Stimulated activated CD4-positive, alpha-beta T cell treated with anti-CD3 and anti-CD28 coated beads, Interleukin-15, amount 100 ng/mL, for 24 hours (primary cell): ENCODE measurements around the gene C1QTNF1.

ENCODE experiments used
- DNase-seq: peaks from one replicate; pipeline ENCODE4 v3.0.0-alpha.2; 2020

The C1QTNF1 gene

DNA sequence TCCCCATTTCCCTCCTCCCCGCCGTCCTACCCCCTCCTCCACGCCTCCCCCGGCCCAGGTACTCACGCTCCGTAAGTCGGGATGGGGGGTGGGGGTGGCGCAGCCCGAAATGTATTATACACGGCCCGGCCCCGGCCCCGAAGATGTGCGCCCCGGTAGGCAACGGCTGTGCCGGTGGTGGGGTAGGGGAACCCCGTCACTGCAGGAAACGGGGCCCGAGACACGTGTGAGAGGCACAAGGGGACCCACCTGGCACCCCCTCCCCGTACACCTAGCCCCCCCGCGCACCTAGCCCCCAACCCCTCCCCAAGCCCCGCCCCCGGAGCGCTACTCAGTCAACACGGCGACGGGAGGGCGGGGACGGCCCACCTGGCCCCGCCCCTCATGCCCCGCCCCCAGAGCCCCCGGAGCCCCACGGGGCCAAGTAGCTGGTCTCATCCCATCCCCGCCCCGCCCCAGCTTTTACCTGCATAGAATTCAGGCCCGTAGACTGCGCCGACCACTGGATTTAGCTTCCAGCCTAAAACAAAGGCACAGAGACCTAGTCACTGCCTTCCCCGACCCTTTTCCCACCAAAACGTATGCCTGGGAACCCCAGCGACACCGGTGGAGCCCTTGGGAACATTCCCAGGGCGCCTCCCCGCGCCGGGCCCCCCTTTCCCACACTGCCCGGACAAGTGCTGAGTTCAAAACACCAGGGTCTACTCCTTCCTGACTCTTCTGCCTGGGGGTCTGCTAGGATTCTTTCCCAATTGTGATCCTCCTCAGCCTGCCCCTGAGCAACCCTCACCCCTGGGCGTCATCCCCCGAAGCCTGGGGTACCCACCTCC, 73.5 kb downstream of the C1QTNF1 start:
- DNase-seq = peak; percentile 10

DNA sequence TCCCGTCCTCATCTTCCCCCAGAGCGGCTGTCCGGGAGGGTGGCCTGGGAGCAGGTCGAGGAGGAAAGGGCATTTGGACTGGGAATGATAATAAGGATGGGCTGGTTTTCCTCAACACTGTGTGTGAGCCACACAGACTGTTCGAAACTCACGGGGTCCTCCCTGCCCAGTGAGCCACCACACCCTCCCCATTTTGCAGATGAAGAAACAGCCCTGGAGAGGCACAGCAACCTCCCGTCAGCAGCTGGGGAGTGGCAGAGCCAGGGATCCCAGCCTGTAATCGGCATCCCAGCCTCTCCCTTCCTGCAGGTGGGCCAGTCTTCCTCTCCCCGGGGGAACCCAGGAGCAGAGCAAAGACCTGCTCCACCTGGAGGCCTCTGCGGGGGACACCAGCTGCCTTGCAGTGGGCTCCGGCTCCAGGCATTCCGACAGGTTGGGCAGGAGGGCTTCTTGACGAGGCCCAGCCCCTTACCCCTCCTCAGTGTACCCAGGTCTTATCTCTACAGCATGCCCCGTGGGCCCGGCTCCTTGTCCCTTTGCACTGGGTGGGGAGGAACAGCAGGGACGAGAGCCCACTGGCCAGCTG, 74.4 kb downstream of the C1QTNF1 start:
- DNase-seq = no peak
